BLaER1 treated with 17β-estradiol and CSF1 and Interleukin-3, amounts not matched to agents 10 nM and 100 nM (cell line): ENCODE measurements around the gene PIP5K1B.

Experiments used
- H3K27ac ChIP-seq, 11 experiments: shearing (Covaris generic); formaldehyde crosslinking; 2 replicates each; pipeline ENCODE4 v1.8.1; 2022
- H3K27me3 ChIP-seq, 11 experiments: shearing (Covaris generic); formaldehyde crosslinking; 2 replicates each; pipeline ENCODE4 v1.8.1; 2022
- H3K36me3 ChIP-seq, 11 experiments: shearing (Covaris generic); formaldehyde crosslinking; 2 replicates each; pipeline ENCODE4 v1.8.1; 2022
- H3K4me1 ChIP-seq, 10 experiments: shearing (Covaris generic); formaldehyde crosslinking; 2 replicates each; pipeline ENCODE4 v1.8.1; 2022
- H3K4me2 ChIP-seq, 11 experiments: shearing (Covaris generic); formaldehyde crosslinking; 2 replicates each; pipeline ENCODE4 v1.8.1; 2022
- H3K4me3 ChIP-seq, 10 experiments: shearing (Covaris generic); formaldehyde crosslinking; 2 replicates each; pipeline ENCODE4 v1.8.1; 2022
- H3K9ac ChIP-seq, 11 experiments: shearing (Covaris generic); formaldehyde crosslinking; 2 replicates each; pipeline ENCODE4 v1.8.1; 2022
- H3K9me3 ChIP-seq, 11 experiments: shearing (Covaris generic); formaldehyde crosslinking; replicated peaks in 1 of 11; 2 replicates each; pipeline ENCODE4 v1.8.1; 2022
- H4K20me1 ChIP-seq, 11 experiments: shearing (Covaris generic); formaldehyde crosslinking; 2 replicates each; pipeline ENCODE4 v1.8.1; 2022
- Cebpa-rat ChIP-seq, 11 experiments: shearing (Covaris generic); IDR thresholded peaks; 2 replicates each; pipeline ENCODE4 v1.8.1; 2022

The PIP5K1B gene

GRCh38 chr9:68714416-68715180 is 9.6 kb downstream of the PIP5K1B start:
- TF ChIP-seq Cebpa-rat (IDR thresholded peaks at IDR 0.05), result no peak
- Histone ChIP-seq H3K36me3 (no peaks in the 10 kb centered on the region), H3K4me2 (peak overlapping the region in 8 of 11 experiments; percentile 3 to 37 (median 28); a peak in 10 of 22 replicates), H3K27ac (no peak overlapping the region), H4K20me1 (no peaks in the 10 kb centered on the region), H3K27me3 (no peaks in the 10 kb centered on the region), H3K9me3 (no peaks in the 10 kb centered on the region), H3K4me1 (peaks cover 0 to 14% (median 9%) of the 10 kb centered on the region in 10 experiments; a peak in 10 of 20 replicates), H3K4me3 (no peak overlapping the region), H3K9ac (no peak overlapping the region)

GRCh38 chr9:68715181-68715456 is 10.1 kb downstream of the PIP5K1B start:
- H4K20me1 ChIP-seq, result no peaks in the 10 kb centered on the region
- H3K27me3 ChIP-seq, result no peaks in the 10 kb centered on the region
- no peak overlapping the region for H3K9ac ChIP-seq
- no peaks in the 10 kb centered on the region for H3K36me3 ChIP-seq
- peak overlapping the region in 8 of 11 experiments; percentile 3 to 37 (median 28); a peak in 10 of 22 replicates for H3K4me2 ChIP-seq
- H3K9me3 ChIP-seq, result no peaks in the 10 kb centered on the region
- no peak for TF ChIP-seq Cebpa-rat (IDR thresholded peaks at IDR 0.05)
- peaks cover 0 to 14% (median 9%) of the 10 kb centered on the region in 10 experiments; a peak in 10 of 20 replicates for H3K4me1 ChIP-seq
- no peak overlapping the region for H3K27ac ChIP-seq
- no peak overlapping the region for H3K4me3 ChIP-seq

GRCh38 chr9:68717552-68718443 is 12.8 kb downstream of the PIP5K1B start:
- H3K4me3 ChIP-seq, result no peak overlapping the region
- H3K27me3 ChIP-seq, result no peaks in the 10 kb centered on the region
- H3K4me2 ChIP-seq, result no peak overlapping the region
- H3K9me3 ChIP-seq, result no peaks in the 10 kb centered on the region
- peaks cover 0 to 14% (median 9%) of the 10 kb centered on the region in 10 experiments; a peak in 10 of 20 replicates for H3K4me1 ChIP-seq
- H3K36me3 ChIP-seq, result no peaks in the 10 kb centered on the region
- no peak overlapping the region for H3K9ac ChIP-seq
- H3K27ac ChIP-seq, result no peak overlapping the region
- TF ChIP-seq Cebpa-rat (IDR thresholded peaks at IDR 0.05), result no peak
- no peaks in the 10 kb centered on the region for H4K20me1 ChIP-seq

- Histone ChIP-seq H4K20me1 (no peaks in the 10 kb centered on the region), H3K9me3 (peaks cover 0 to 14% (median 7%) of the 10 kb centered on the region in 11 experiments; a peak in 11 of 22 replicates), H3K36me3 (no peaks in the 10 kb centered on the region), H3K27me3 (no peaks in the 10 kb centered on the region), H3K4me2 (no peak overlapping the region), H3K27ac (no peak overlapping the region), H3K4me3 (no peak overlapping the region), H3K9ac (no peak overlapping the region), H3K4me1 (peaks cover 0 to 9% (median 4%) of the 10 kb centered on the region in 10 experiments; a peak in 10 of 20 replicates)
- TF ChIP-seq Cebpa-rat (IDR thresholded peaks at IDR 0.05), result no peak
Observed at GRCh38 chr9:68719847-68720246, 14.8 kb downstream of the PIP5K1B start.

GRCh38 chr9:68720656-68721313 is 15.7 kb downstream of the PIP5K1B start:
- Histone ChIP-seq H3K9me3 (peaks cover 0 to 14% (median 7%) of the 10 kb centered on the region in 11 experiments; a peak in 11 of 22 replicates), H3K4me2 (no peak overlapping the region), H3K9ac (no peak overlapping the region), H3K27me3 (no peaks in the 10 kb centered on the region), H3K27ac (no peak overlapping the region), H3K36me3 (no peaks in the 10 kb centered on the region), H4K20me1 (no peaks in the 10 kb centered on the region), H3K4me1 (0 out of 20 replicates have a peak, but pooled peaks cover 0 to 4% (median 0%) of the 10 kb centered on the region in 10 experiments), H3K4me3 (no peak overlapping the region)
- TF ChIP-seq Cebpa-rat (IDR thresholded peaks at IDR 0.05), result no peak

GRCh38 chr9:68721666-68722330 is 16.8 kb downstream of the PIP5K1B start:
- Histone ChIP-seq H3K36me3 (no peaks in the 10 kb centered on the region), H3K4me2 (no peak overlapping the region)
- TF ChIP-seq Cebpa-rat (IDR thresholded peaks at IDR 0.05), result no peak

GRCh38 chr9:68725070-68725469 is 20.0 kb downstream of the PIP5K1B start:
- TF ChIP-seq Cebpa-rat (IDR thresholded peaks at IDR 0.05), result no peak
- Histone ChIP-seq H3K27me3 (no peaks in the 10 kb centered on the region), H3K4me2 (no peak overlapping the region), H3K4me1 (no peaks in the 10 kb centered on the region), H3K4me3 (no peak overlapping the region), H3K9ac (no peak overlapping the region), H3K36me3 (no peaks in the 10 kb centered on the region), H3K9me3 (peaks cover 0 to 14% (median 7%) of the 10 kb centered on the region in 11 experiments; a peak in 12 of 22 replicates), H3K27ac (no peak overlapping the region), H4K20me1 (no peaks in the 10 kb centered on the region)

More at GRCh38 chr9:68721666-68722330, 16.8 kb downstream of the PIP5K1B start:
- Histone ChIP-seq H4K20me1 (no peaks in the 10 kb centered on the region), H3K9ac (no peak overlapping the region), H3K9me3 (peaks cover 0 to 14% (median 7%) of the 10 kb centered on the region in 11 experiments; a peak in 11 of 22 replicates), H3K27ac (no peak overlapping the region), H3K4me3 (no peak overlapping the region), H3K27me3 (no peaks in the 10 kb centered on the region), H3K4me1 (no peaks in the 10 kb centered on the region)

GRCh38 chr9:68726489-68726888 is 21.4 kb downstream of the PIP5K1B start:
- no peaks in the 10 kb centered on the region for H3K36me3 ChIP-seq
- H3K27ac ChIP-seq, result no peak overlapping the region
- no peak overlapping the region for H3K4me2 ChIP-seq
- no peak overlapping the region for H3K4me3 ChIP-seq
- no peak for TF ChIP-seq Cebpa-rat (IDR thresholded peaks at IDR 0.05)
- no peaks in the 10 kb centered on the region for H3K27me3 ChIP-seq
- H4K20me1 ChIP-seq, result no peaks in the 10 kb centered on the region
- H3K4me1 ChIP-seq, result no peaks in the 10 kb centered on the region
- no peak overlapping the region for H3K9ac ChIP-seq
- peaks cover 0 to 14% (median 7%) of the 10 kb centered on the region in 11 experiments; a peak in 12 of 22 replicates for H3K9me3 ChIP-seq
